H1 (cell line): ENCODE data around the gene SYCE3.
A peak's percentile ranks its signal among the peaks of the same experiment; 100 is the strongest.

Source experiments
- ATF3 ChIP-seq: IDR thresholded peaks from 2 replicates; pipeline ENCODE4 v1.6.1; 2011; ENCODE audit warnings: low read depth, mild to moderate bottlenecking, low read length; ENCODE audit not compliant: insufficient read depth
- EZH2 ChIP-seq: fragments of 200-600 bp; sonication (generic); IDR thresholded peaks from 2 replicates; pipeline ENCODE4 v1.7.1; 2012; ENCODE audit warnings: low read depth, mild to moderate bottlenecking, moderate library complexity, low read length, inconsistent platforms; ENCODE audit not compliant: severe bottlenecking
- POLR2A ChIP-seq, 2 experiments: IDR thresholded peaks; 1 replicate in 1 of 2; 2 replicates in 1 of 2; pipeline ENCODE4 v1.6.1; 2011; ENCODE audit warnings: low read depth in 2 of 2, low read length in 2 of 2, mild to moderate bottlenecking in 2 of 2; ENCODE audit errors: control extremely low read depth in 1 of 2
- RBBP5 ChIP-seq: IDR thresholded peaks from 2 replicates; pipeline ENCODE4 v1.7.1; 2012; ENCODE audit warnings: low read depth, mild to moderate bottlenecking, inconsistent platforms, low read length, moderate library complexity, borderline replicate concordance

- TF ChIP-seq POLR2A (IDR thresholded peaks at IDR 0.05; ENCODE audit: control extremely low read depth in 1 of 2, low read depth in 2 of 2, low read length in 2 of 2) (no peak; a peak in 1 of 3 replicates), ATF3 (no peak), RBBP5 (no peak), EZH2 (peak; percentile 80)
These were observed 33.3 kb downstream of the SYCE3 start for GRCh38 chr22:50529416-50529896.
